GM15510 (cell line): ENCODE results near the gene SLAMF7.

Experiments
- POLR2A ChIP-seq: IDR thresholded peaks from 3 replicates; pipeline ENCODE4 v1.6.1; 2011; ENCODE audit warnings: borderline replicate concordance; ENCODE audit not compliant: insufficient read length; ENCODE audit errors: extremely low read depth

The SLAMF7 gene

GRCh38 chr1:160800142-160800541 lies 61.1 kb downstream of the SLAMF7 start:
- no peak for TF ChIP-seq POLR2A

GRCh38 chr1:160800645-160801408 lies 61.8 kb downstream of the SLAMF7 start:
- TF ChIP-seq POLR2A, result no peak

GRCh38 chr1:160801836-160802580 lies 63.0 kb downstream of the SLAMF7 start:
- TF ChIP-seq POLR2A, result no peak
